Measurements from ENCODE around the gene MAST2.
"Not testable (repeated sequence)": the region's sequence is repeated elsewhere in the genome, so short reads cannot be mapped to it uniquely, and the experiment has no call there.

DNA sequence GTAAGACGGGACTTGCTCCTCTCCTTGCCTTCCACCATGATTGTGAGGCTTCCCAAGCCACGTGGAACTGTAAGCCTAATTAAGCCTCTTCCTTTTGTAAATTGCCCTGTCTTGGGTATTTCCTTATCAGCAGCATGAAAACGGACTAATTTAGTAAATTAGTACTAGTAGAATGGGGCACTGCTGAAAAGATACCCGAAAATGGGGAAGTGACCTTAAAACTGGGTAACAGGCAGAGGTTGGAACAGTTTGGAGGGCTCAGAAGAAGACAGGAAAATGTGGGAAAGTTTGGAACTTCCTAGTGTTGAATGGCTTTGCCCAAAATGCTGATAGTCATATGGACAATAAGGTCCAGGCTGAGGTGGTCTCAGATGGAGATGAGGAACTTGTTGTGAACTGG, 253.8 kb downstream of the MAST2 start:
- TF ChIP-seq, protein P1, sequence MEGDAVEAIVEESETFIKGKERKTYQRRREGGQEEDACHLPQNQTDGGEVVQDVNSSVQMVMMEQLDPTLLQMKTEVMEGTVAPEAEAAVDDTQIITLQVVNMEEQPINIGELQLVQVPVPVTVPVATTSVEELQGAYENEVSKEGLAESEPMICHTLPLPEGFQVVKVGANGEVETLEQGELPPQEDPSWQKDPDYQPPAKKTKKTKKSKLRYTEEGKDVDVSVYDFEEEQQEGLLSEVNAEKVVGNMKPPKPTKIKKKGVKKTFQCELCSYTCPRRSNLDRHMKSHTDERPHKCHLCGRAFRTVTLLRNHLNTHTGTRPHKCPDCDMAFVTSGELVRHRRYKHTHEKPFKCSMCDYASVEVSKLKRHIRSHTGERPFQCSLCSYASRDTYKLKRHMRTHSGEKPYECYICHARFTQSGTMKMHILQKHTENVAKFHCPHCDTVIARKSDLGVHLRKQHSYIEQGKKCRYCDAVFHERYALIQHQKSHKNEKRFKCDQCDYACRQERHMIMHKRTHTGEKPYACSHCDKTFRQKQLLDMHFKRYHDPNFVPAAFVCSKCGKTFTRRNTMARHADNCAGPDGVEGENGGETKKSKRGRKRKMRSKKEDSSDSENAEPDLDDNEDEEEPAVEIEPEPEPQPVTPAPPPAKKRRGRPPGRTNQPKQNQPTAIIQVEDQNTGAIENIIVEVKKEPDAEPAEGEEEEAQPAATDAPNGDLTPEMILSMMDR (IDR thresholded peaks at IDR 0.05), result not testable (repeated sequence)
- TF ChIP-seq POLR2A (IDR thresholded peaks at IDR 0.05), result not testable (repeated sequence)

Data from breast epithelium (tissue), 3 donors.